ENCODE measurements around the gene VMP1.

GRCh38 chr17:59766491-59766890, 59.0 kb downstream of the VMP1 start:
- no peak for TF ChIP-seq CTCF (IDR thresholded peaks at IDR 0.05)
- no peak for TF ChIP-seq EZH2 (IDR thresholded peaks at IDR 0.05; ENCODE audit: borderline replicate concordance, insufficient read depth, low read depth, low read length, poor library complexity, severe bottlenecking)

All from B cell (primary cell).